ENCODE data around the gene KMT2C.

GRCh38 chr7:152121432-152121831 lies 314.4 kb downstream of the KMT2C start:
- TF ChIP-seq CTCF (IDR thresholded peaks at IDR 0.05; ENCODE audit: insufficient read depth, low read length, poor library complexity, severe bottlenecking), result no peak
- TF ChIP-seq EZH2phosphoT487 (conservative IDR thresholded peaks at IDR 0.05; ENCODE audit: low read length), result no peak
